HepG2 (cell line): Measurements from ENCODE around the gene NHLRC3. TPM values are rescaled to one million over a fixed set of nuclear protein-coding genes. Genes with fewer than 3 reads are reported as not detected.

Source experiments
- BCL3 ChIP-seq: sonication (generic); formaldehyde crosslinking; IDR thresholded peaks from 2 replicates; pipeline ENCODE4 v1.5.1; 2020; ENCODE audit warnings: mild to moderate bottlenecking, missing genetic modification reagents, moderate library complexity
- BRCA1 ChIP-seq: sonication (generic); formaldehyde crosslinking; IDR thresholded peaks from 2 replicates; pipeline ENCODE4 v1.4.0; 2020; ENCODE audit warnings: missing genetic modification reagents
- CENPT ChIP-seq: sonication (generic); formaldehyde crosslinking; IDR thresholded peaks from 2 replicates; pipeline ENCODE4 v1.8.0; 2022; ENCODE audit warnings: low read depth, mild to moderate bottlenecking, moderate library complexity, missing genetic modification reagents
- HMG20B ChIP-seq: conservative IDR thresholded peaks from 2 replicates; pipeline ENCODE4 v1.6.1; 2016; ENCODE audit warnings: missing genetic modification reagents, missing compliant biosample characterization
- HOXA3 ChIP-seq: sonication (generic); formaldehyde crosslinking; IDR thresholded peaks from 2 replicates; pipeline ENCODE4 v1.5.0; 2020; ENCODE audit warnings: missing genetic modification reagents
- KDM2A ChIP-seq: sonication (generic); formaldehyde crosslinking; IDR thresholded peaks from 2 replicates; pipeline ENCODE4 v1.4.0; 2020; ENCODE audit warnings: low read depth, missing genetic modification reagents, borderline replicate concordance
- MAZ ChIP-seq, 2 experiments: sonication (generic) in 1 of 2; formaldehyde crosslinking in 1 of 2; IDR thresholded peaks; 2 replicates each; pipeline versions ENCODE4 v1.5.0 to v1.6.1; 2012 to 2020; ENCODE audit warnings: low read depth in 2 of 2, mild to moderate bottlenecking in 2 of 2, borderline replicate concordance in 1 of 2, improper control_type of control experiment in 1 of 2, low read length in 1 of 2, missing genetic modification reagents in 1 of 2, moderate library complexity in 1 of 2
- MLLT10 ChIP-seq: sonication (generic); formaldehyde crosslinking; IDR thresholded peaks from 2 replicates; pipeline ENCODE4 v1.4.0; 2020; ENCODE audit warnings: missing genetic modification reagents
- MNT ChIP-seq: fragments of 450-650 bp; IDR thresholded peaks from 2 replicates; pipeline ENCODE4 v1.6.1; 2016
- NFKB2 ChIP-seq: sonication (generic); formaldehyde crosslinking; IDR thresholded peaks from 2 replicates; pipeline ENCODE4 v1.4.0; 2020; ENCODE audit warnings: missing genetic modification reagents, borderline replicate concordance
- SIN3B ChIP-seq: fragments of 150-350 bp; IDR thresholded peaks from 2 replicates; pipeline ENCODE4 v1.6.1; 2014; ENCODE audit warnings: low read length
- SOX13 ChIP-seq, 3 experiments: fragments of 450-650 bp in 1 of 3; sonication (generic) in 1 of 3; formaldehyde crosslinking in 1 of 3; IDR thresholded peaks in 2 of 3; conservative IDR thresholded peaks in 1 of 3; 2 replicates each; pipeline versions ENCODE4 v1.5.0 to v1.6.1; 2016 to 2020; ENCODE audit warnings: antibody characterized with exemption in 1 of 3, mild to moderate bottlenecking in 1 of 3, missing compliant biosample characterization in 1 of 3, missing genetic modification reagents in 1 of 3, moderate library complexity in 1 of 3
- THAP11 ChIP-seq: IDR thresholded peaks from 2 replicates; pipeline ENCODE4 v1.6.1; 2016; ENCODE audit warnings: missing biosample characterization, missing genetic modification reagents
- U2AF2 ChIP-seq: fragments of 200-400 bp; formaldehyde crosslinking; IDR thresholded peaks from 2 replicates; pipeline ENCODE4 v1.6.1; 2017; ENCODE audit warnings: low read depth, mild to moderate bottlenecking, low read length
- ZFP36L1 ChIP-seq: sonication (generic); formaldehyde crosslinking; IDR thresholded peaks from 2 replicates; pipeline ENCODE4 v1.8.0; 2022; ENCODE audit warnings: mild to moderate bottlenecking, missing genetic modification reagents, moderate library complexity
- ZFP82 ChIP-seq: sonication (generic); formaldehyde crosslinking; IDR thresholded peaks from 2 replicates; pipeline ENCODE4 v1.5.1; 2020; ENCODE audit warnings: mild to moderate bottlenecking, missing genetic modification reagents, borderline replicate concordance
- ZNF138 ChIP-seq: sonication (generic); formaldehyde crosslinking; IDR thresholded peaks from 2 replicates; pipeline ENCODE4 v1.5.0; 2020; ENCODE audit warnings: mild to moderate bottlenecking, low read depth, missing genetic modification reagents
- ZNF232 ChIP-seq: sonication (generic); formaldehyde crosslinking; IDR thresholded peaks from 2 replicates; pipeline ENCODE4 v1.4.0; 2020; ENCODE audit warnings: missing genetic modification reagents, borderline replicate concordance
- ZNF549 ChIP-seq: sonication (generic); formaldehyde crosslinking; IDR thresholded peaks from 2 replicates; pipeline ENCODE4 v1.5.0; 2020; ENCODE audit warnings: missing genetic modification reagents
- ZNF556 ChIP-seq: sonication (generic); formaldehyde crosslinking; IDR thresholded peaks from 2 replicates; pipeline ENCODE4 v1.4.0; 2020; ENCODE audit warnings: mild to moderate bottlenecking, missing genetic modification reagents, borderline replicate concordance
- ZNF790 ChIP-seq: sonication (generic); formaldehyde crosslinking; IDR thresholded peaks from 2 replicates; pipeline ENCODE4 v1.8.0; 2022; ENCODE audit warnings: missing genetic modification reagents, mild to moderate bottlenecking, borderline replicate concordance
- polyA plus RNA-seq, 8 experiments: library from polyadenylated mRNA; depleted of rRNA in 3 of 8; stranded (reverse) in 7 of 8; unstranded in 1 of 8; fragments of >200 nt; fragmentation: Illumina TruSeq in 4 of 8; extraction: Trizol in 4 of 8; gene quantifications; 2 replicates each; pipeline versions ENCODE4 v1.2.1 to v1.2.3, GENCODE V29; 2011 to 2016; ENCODE audit warnings: low read depth in 4 of 8, missing spikeins in 1 of 8, mixed read lengths in 1 of 8; ENCODE audit not compliant: insufficient read depth in 1 of 8
- total RNA-seq, 5 experiments: library from RNA; depleted of rRNA; stranded (reverse); fragments of >200 nt; fragmentation: Illumina TruSeq; extraction: Trizol; gene quantifications; 2 replicates each; pipeline ENCODE4 v1.2.3, GENCODE V29; 2016; ENCODE audit warnings: low read depth in 1 of 5
- TF ChIP-seq, protein P1 (sequence below): sonication (generic); formaldehyde crosslinking; IDR thresholded peaks from 2 replicates; pipeline ENCODE4 v1.9.0; 2021; ENCODE audit warnings: missing genetic modification reagents, mild to moderate bottlenecking, borderline replicate concordance
- TF ChIP-seq, protein P2 (sequence below): sonication (generic); formaldehyde crosslinking; conservative IDR thresholded peaks from 2 replicates; pipeline ENCODE4 v1.5.0; 2020; ENCODE audit warnings: missing genetic modification reagents

Gene NHLRC3
- total and polyA plus RNA-seq, 2 of the 13 experiments (the other 11 are each of a cell fraction or from before 2014, with no cell fraction given), result 19.9 to 29.8 TPM

- TF ChIP-seq HOXA3 (CRISPR knock-in tag), result peak; percentile 62
- TF ChIP-seq MAZ (IDR thresholded peaks at IDR 0.05; ENCODE audit: borderline replicate concordance, low read depth, low read length), result peak; percentile 64; the same call in 1 of the 2 replicates
- peak; percentile 18; the same call in 1 of the 2 replicates for TF ChIP-seq MAZ (CRISPR knock-in tag; IDR thresholded peaks at IDR 0.05; ENCODE audit: low read depth)
- 0 out of 2 replicates have a peak, but pooled peaks have one; percentile 57 for TF ChIP-seq ZNF138 (CRISPR knock-in tag)
- peak; percentile 58; the same call in 1 of the 2 replicates for TF ChIP-seq HMG20B
- no peak for TF ChIP-seq MNT
- TF ChIP-seq ZNF790, result no peak
- TF ChIP-seq ZFP36L1 (CRISPR knock-in tag), result no peak; the same call in 1 of the 2 replicates
- peak; percentile 85 for TF ChIP-seq NFKB2
- no peak for TF ChIP-seq SOX13 (IDR thresholded peaks at IDR 0.05)
- no peak for TF ChIP-seq SOX13 (CRISPR knock-in tag; conservative IDR thresholded peaks at IDR 0.05 in 1 of 2, IDR thresholded peaks at IDR 0.05 in 1 of 2)
- peak; percentile 53; the same call in 1 of the 2 replicates for TF ChIP-seq SIN3B
- TF ChIP-seq MLLT10, result no peak
- peak; percentile 82 for TF ChIP-seq THAP11 (CRISPR knock-in tag)
- no peak for TF ChIP-seq ZNF549 (CRISPR knock-in tag)
- TF ChIP-seq, protein P1, sequence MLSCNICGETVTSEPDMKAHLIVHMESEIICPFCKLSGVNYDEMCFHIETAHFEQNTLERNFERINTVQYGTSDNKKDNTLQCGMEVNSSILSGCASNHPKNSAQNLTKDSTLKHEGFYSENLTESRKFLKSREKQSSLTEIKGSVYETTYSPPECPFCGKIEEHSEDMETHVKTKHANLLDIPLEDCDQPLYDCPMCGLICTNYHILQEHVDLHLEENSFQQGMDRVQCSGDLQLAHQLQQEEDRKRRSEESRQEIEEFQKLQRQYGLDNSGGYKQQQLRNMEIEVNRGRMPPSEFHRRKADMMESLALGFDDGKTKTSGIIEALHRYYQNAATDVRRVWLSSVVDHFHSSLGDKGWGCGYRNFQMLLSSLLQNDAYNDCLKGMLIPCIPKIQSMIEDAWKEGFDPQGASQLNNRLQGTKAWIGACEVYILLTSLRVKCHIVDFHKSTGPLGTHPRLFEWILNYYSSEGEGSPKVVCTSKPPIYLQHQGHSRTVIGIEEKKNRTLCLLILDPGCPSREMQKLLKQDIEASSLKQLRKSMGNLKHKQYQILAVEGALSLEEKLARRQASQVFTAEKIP (CRISPR knock-in tag), result no peak
- TF ChIP-seq BRCA1 (CRISPR knock-in tag), result no peak; the same call in 1 of the 2 replicates
- TF ChIP-seq ZNF232 (CRISPR knock-in tag), result no peak
- TF ChIP-seq ZNF556, result peak; percentile 44; the same call in 1 of the 2 replicates
- no peak; the same call in 1 of the 2 replicates for TF ChIP-seq ZFP82 (CRISPR knock-in tag)
- no peak for TF ChIP-seq U2AF2
- 0 out of 2 replicates have a peak, but pooled peaks have one; percentile 40 for TF ChIP-seq BCL3 (CRISPR knock-in tag)
- TF ChIP-seq KDM2A, result peak; percentile 52; the same call in 1 of the 2 replicates
- TF ChIP-seq, protein P2, sequence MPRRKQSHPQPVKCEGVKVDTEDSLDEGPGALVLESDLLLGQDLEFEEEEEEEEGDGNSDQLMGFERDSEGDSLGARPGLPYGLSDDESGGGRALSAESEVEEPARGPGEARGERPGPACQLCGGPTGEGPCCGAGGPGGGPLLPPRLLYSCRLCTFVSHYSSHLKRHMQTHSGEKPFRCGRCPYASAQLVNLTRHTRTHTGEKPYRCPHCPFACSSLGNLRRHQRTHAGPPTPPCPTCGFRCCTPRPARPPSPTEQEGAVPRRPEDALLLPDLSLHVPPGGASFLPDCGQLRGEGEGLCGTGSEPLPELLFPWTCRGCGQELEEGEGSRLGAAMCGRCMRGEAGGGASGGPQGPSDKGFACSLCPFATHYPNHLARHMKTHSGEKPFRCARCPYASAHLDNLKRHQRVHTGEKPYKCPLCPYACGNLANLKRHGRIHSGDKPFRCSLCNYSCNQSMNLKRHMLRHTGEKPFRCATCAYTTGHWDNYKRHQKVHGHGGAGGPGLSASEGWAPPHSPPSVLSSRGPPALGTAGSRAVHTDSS, result no peak
- TF ChIP-seq CENPT (CRISPR knock-in tag), result no peak
Measured at GRCh38 chr13:39037880-39038568, at the start of gene NHLRC3, which contains the start of gene PROSER1 (continued).
